GM13977 (cell line): ENCODE results near the gene DHDH.
"Not testable (repeated sequence)": the region's sequence is repeated elsewhere in the genome, so short reads cannot be mapped to it uniquely, and the experiment has no call there.

Experiments used
- DNase-seq: peaks from one replicate; pipeline ENCODE4 v3.0.0; 2012; ENCODE audit warnings: low spot score
- in situ Hi-C: fragments of 300-500 bp; cut with MboI; formaldehyde crosslinking; loops from one replicate; pipeline ENCODE4 v1.12.0; 2022; ENCODE audit warnings: low sequenced_read_pairs, low pct_unique_long_range_greater_than_20kb, mixed read lengths, inconsistent platforms; ENCODE audit not compliant: unreplicated experiment
- TF ChIP-seq, protein P1 (sequence below): IDR thresholded peaks from 2 replicates; pipeline ENCODE4 v1.5.1; 2012; ENCODE audit warnings: mild to moderate bottlenecking, control low read depth; ENCODE audit not compliant: insufficient read depth; ENCODE audit errors: extremely low read depth, missing control alignments

The DHDH gene

DNA sequence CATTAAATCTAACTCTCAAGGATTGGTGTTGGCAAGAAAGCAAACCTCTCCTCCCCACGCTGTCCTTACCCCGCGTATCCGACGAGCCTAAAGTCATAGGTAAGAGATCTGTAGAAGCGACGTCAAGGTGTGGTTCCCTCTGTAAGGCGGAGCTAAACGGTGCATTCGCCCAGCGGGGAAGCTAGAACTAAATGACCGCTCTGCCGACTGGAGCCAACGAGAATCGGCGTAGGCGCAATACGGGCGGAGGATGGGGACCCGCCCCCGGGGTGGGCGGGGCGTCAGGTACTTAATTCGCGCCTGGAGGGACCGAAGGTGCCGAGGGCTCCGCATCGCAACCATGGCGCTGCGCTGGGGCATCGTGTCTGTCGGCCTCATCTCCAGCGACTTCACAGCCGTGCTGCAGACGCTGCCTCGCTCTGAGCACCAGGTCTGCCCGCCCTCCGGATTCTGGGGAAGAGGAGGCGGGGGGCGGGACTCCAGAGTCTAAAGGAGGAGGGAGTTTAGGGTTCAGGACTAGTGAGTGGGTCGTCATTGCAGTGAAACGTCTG is at the start of gene DHDH:
DHDH (plus strand) TSS at position 318 of the 551 bp plus-strand sequence; CDS start at position 341, 23 bp downstream.
- TF ChIP-seq, protein P1, sequence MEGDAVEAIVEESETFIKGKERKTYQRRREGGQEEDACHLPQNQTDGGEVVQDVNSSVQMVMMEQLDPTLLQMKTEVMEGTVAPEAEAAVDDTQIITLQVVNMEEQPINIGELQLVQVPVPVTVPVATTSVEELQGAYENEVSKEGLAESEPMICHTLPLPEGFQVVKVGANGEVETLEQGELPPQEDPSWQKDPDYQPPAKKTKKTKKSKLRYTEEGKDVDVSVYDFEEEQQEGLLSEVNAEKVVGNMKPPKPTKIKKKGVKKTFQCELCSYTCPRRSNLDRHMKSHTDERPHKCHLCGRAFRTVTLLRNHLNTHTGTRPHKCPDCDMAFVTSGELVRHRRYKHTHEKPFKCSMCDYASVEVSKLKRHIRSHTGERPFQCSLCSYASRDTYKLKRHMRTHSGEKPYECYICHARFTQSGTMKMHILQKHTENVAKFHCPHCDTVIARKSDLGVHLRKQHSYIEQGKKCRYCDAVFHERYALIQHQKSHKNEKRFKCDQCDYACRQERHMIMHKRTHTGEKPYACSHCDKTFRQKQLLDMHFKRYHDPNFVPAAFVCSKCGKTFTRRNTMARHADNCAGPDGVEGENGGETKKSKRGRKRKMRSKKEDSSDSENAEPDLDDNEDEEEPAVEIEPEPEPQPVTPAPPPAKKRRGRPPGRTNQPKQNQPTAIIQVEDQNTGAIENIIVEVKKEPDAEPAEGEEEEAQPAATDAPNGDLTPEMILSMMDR, result no peak
- in situ Hi-C loops, result no loop called here
- peak; percentile 81 for DNase-seq

DNA sequence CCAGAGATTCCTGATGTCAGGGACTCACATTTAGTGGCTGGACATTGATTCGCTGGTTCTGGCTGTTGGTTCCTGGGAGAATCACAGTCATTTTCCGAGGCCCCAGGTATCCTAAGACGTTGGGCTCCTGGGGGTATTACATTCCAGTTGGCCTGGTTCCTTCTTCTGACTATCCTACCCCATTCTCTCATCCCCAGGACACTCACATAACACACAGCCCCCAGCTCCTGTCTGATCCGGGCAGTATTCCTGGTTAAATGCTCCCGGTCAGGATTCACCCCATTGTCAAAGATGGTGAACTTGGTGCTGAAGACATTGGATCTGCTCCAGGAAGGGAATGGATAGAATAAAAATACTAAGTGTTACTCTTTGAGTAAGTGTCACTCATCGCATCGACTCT is 49.8 kb upstream of the DHDH start:
- TF ChIP-seq, protein P1, result no peak
- in situ Hi-C loops, result no loop called here
- no peak for DNase-seq

GRCh38 chr19:48887861-48888612 is 45.5 kb upstream of the DHDH start:
- TF ChIP-seq, protein P1, result no peak
- in situ Hi-C loops, result no loop called here
- DNase-seq, result no peak

DNA sequence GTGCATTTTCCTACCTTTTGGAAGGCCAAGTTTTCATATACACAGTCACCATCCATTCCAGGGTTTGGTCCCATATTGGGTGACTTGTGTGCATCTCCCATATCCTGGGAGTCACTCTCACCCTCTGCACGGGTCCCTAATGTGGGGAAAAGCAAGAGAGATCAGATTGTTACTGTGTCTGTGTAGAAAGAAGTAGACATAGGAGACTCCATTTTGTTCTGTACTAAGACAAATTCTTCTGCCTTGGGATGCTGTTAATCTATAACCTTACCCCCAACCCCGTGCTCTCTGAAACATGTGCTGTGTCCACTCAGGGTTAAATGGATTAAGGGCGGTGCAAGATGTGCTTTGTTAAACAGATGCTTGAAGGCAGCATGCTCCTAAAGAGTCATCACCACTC is 44.0 kb upstream of the DHDH start:
- DNase-seq, in situ Hi-C loops: not testable (repeated sequence)

DNA sequence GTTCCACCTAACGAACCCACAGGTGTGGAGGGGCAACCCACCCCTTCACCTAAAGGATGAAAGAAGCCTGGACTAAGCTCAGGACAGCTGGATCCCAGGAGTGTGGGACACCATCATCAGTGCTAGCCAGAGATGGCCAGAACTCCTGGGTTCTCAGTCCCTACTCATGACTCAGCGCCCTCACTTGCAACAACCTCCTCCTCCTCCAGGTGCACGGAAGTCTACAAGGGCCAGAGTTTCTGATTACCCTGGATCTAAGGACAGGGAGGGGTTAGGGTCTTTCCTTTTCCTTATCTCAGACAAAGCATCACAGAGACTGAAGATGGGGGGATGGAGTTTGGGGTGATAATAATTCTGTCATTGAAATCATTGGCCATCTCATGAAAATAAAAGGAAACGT is 42.9 kb upstream of the DHDH start:
- no peak for DNase-seq
- in situ Hi-C loops, result no loop called here
- TF ChIP-seq, protein P1, result no peak

- in situ Hi-C loops, result no loop called here
- TF ChIP-seq, protein P1, result no peak
- DNase-seq, result no peak
Observed at GRCh38 chr19:48895226-48895625, 38.3 kb upstream of the DHDH start.

DNA sequence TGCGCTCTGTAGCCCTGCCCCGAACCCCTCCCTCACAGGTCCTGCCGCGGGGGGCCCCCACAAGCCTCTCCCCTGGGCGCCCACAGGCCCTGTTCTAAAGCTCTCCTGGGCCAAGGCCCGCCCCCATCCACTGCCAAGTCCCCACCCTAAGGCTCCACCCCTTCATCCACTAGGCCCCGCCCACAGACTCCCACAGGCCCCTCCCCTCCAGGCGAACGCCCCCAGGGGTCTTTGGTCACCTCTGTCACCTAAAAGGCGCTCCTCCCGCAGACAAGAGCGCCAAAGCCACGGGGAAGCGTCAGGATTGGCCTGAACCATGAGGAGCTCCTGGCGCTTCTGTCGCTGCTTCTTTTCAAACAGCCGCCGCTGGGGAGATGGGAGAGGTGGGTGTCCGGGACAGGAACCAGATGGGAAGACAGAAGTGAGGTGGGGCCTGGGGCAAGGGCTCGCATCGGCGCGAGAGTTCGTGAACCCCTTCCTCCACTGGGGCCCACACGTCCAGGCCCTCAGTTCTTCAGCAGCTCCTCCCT is 37.2 kb upstream of the DHDH start:
- TF ChIP-seq, protein P1, result no peak
- peak; percentile 79 for DNase-seq
- in situ Hi-C loops, result no loop called here
